K562 (cell line): ENCODE measurements around the gene ALOX12. TPM values are rescaled to one million over a fixed set of nuclear protein-coding genes. Genes with fewer than 3 reads are reported as not detected.

Experiments used
- ATAC-seq: fragments of 200-7000 bp; cut with Tn5 transposase; 3 replicates; pipeline ENCODE4 v1.9.1; 2020; ENCODE audit warnings: moderate library complexity
- BruUV-seq: library from RNA; stranded (reverse); fragments of 400-500 nt; replicated peaks from 2 replicates; lab custom pipeline; 2021; lab: Mats Ljungman, UMichigan
- CTCF ChIA-PET: fragments of 300-600 bp; formaldehyde crosslinking; extraction: SDS; loops from one replicate; lab custom pipeline; 2021; ENCODE audit warnings: low intra/inter-chr PET ratio; lab: Yijun Ruan, JAX
- POLR2A ChIA-PET: fragments of 300-600, 350-650 bp; sonication (Branson Sonifier 250); formaldehyde crosslinking; extraction: SDS; loops from one replicate; lab custom pipeline; 2021; ENCODE audit warnings: antibody characterized with exemption, inconsistent platforms; lab: Yijun Ruan, JAX
- DNase-seq, 4 experiments: peaks; one replicate each; pipeline versions ENCODE4 v3.0.0 to v3.0.0-alpha.2; 2011 to 2018; ENCODE audit warnings: low spot score in 3 of 4, mixed read lengths in 3 of 4; ENCODE audit errors: extremely low read depth in 1 of 4
- FAIRE-seq: peaks from 2 replicates; lab custom pipeline; 2011; peaks lifted over from hg19 to GRCh38; lab: Jason Lieb, UNC
- H2AFZ ChIP-seq: 2 replicates; pipeline ENCODE4 v1.6.0; 2011; ENCODE audit warnings: low read depth, low read length, control low read depth, inconsistent platforms
- H3K27ac ChIP-seq: fragments of 200-600 bp; 3 replicates; pipeline ENCODE4 v1.8.0; 2011; ENCODE audit warnings: low read depth, mild to moderate bottlenecking, control low read depth, inconsistent platforms, low read length, moderate library complexity, mixed read lengths; ENCODE audit errors: extremely low read depth
- H3K27me3 ChIP-seq, 2 experiments: fragments of 300-600 bp in 1 of 2; 2 replicates in 1 of 2; 3 replicates in 1 of 2; pipeline versions ENCODE4 v1.6.0 to v1.8.0; 2011; ENCODE audit warnings: inconsistent platforms in 2 of 2, low read length in 2 of 2, mild to moderate bottlenecking in 1 of 2, mixed read lengths in 1 of 2, moderate library complexity in 1 of 2; ENCODE audit not compliant: control insufficient read depth in 2 of 2, insufficient read depth in 2 of 2
- H3K36me3 ChIP-seq: fragments of 300-600 bp; 3 replicates; pipeline ENCODE4 v1.8.0; 2011; ENCODE audit warnings: mild to moderate bottlenecking, low read length, inconsistent platforms; ENCODE audit not compliant: control insufficient read depth, insufficient read depth
- H3K4me1 ChIP-seq, 2 experiments: fragments of 200-600 bp in 1 of 2; replicated peaks in 1 of 2; 2 replicates in 1 of 2; 3 replicates in 1 of 2; pipeline versions ENCODE4 v1.5.1 to v1.8.0; 2011; ENCODE audit warnings: inconsistent platforms in 2 of 2, low read length in 2 of 2, mild to moderate bottlenecking in 1 of 2, mixed read lengths in 1 of 2, moderate library complexity in 1 of 2; ENCODE audit not compliant: control insufficient read depth in 2 of 2, insufficient read depth in 2 of 2
- H3K4me2 ChIP-seq: 2 replicates; pipeline ENCODE4 v1.6.1; 2011; ENCODE audit warnings: low read length, control low read depth, inconsistent platforms, mixed read lengths; ENCODE audit not compliant: insufficient read depth
- H3K4me3 ChIP-seq: fragments of 200-600 bp; sonication (generic), shearing (Covaris generic); 2 replicates; pipeline ENCODE4 v1.5.1; 2016; ENCODE audit warnings: control low read depth, inconsistent platforms
- H3K79me2 ChIP-seq: fragments of 200-600 bp; 3 replicates; pipeline ENCODE4 v1.8.0; 2011; ENCODE audit warnings: low read length, inconsistent platforms; ENCODE audit not compliant: control insufficient read depth, insufficient read depth
- H3K9ac ChIP-seq, 2 experiments: 2 replicates each; pipeline versions ENCODE4 v1.6.0 to v1.6.1; 2011; ENCODE audit warnings: low read depth in 2 of 2, low read length in 2 of 2, control low read depth in 1 of 2, inconsistent platforms in 1 of 2, mild to moderate bottlenecking in 1 of 2, mixed read lengths in 1 of 2; ENCODE audit not compliant: insufficient read depth in 1 of 2
- H3K9me1 ChIP-seq: one replicate; pipeline ENCODE4 v1.6.0; 2011; ENCODE audit warnings: inconsistent platforms, mild to moderate bottlenecking, low read length, moderate library complexity; ENCODE audit not compliant: control insufficient read depth, insufficient read depth
- H3K9me3 ChIP-seq: replicated peaks from 2 replicates; pipeline ENCODE4 v1.5.1; 2011; ENCODE audit warnings: low read depth, low read length, inconsistent platforms; ENCODE audit not compliant: control insufficient read depth, insufficient read depth
- H4K20me1 ChIP-seq: replicated peaks from 2 replicates; pipeline ENCODE4 v1.6.1; 2011; ENCODE audit warnings: low read length, inconsistent platforms, mixed read lengths; ENCODE audit not compliant: control insufficient read depth, insufficient read depth
- RCOR1 ChIP-seq, 2 experiments: IDR thresholded peaks; 2 replicates each; pipeline ENCODE4 v1.6.1; 2012; ENCODE audit warnings: low read depth in 2 of 2, low read length in 2 of 2, borderline replicate concordance in 1 of 2, improper control_type of control experiment in 1 of 2
- WGBS: fragments of 100-300 bp; shearing (Covaris generic); methylation state at CpG from one replicate; pipeline ENCODE4 v1.1.6; 2016; ENCODE audit warnings: low coverage, mixed read lengths; ENCODE audit not compliant: insufficient coverage; ENCODE audit errors: missing lambda C conversion rate; 5-methylcytosine and 5-hydroxymethylcytosine counted together
- in situ Hi-C: fragments of 300-500 bp; cut with MboI; formaldehyde crosslinking; loops from 4 replicates; pipeline ENCODE4 v1.15.0; 2018; ENCODE audit warnings: inconsistent platforms, mixed read lengths
- intact Hi-C: fragments of 100-400 bp; cut with micrococcal nuclease; formaldehyde crosslinking; loops from 2 replicates; pipeline ENCODE4 v1.14.2; 2022
- polyA plus RNA-seq, 8 experiments: library from polyadenylated mRNA; depleted of rRNA in 4 of 8; stranded (reverse) in 5 of 8; unstranded in 3 of 8; fragments of >200 nt; fragmentation: Nextera tagmentation in 2 of 8; fragmentation: Illumina TruSeq in 1 of 8; extraction: Ambion mirVana in 2 of 8; extraction: Trizol in 1 of 8; gene quantifications; 2 replicates each; pipeline versions ENCODE4 v1.2.1 to v1.2.3, GENCODE V29; 2011 to 2014; ENCODE audit warnings: inconsistent platforms in 1 of 8, missing spikeins in 1 of 8
- total RNA-seq, 7 experiments: library from RNA; depleted of rRNA in 6 of 7; stranded (reverse); fragments of >200 nt in 6 of 7; fragmentation: Illumina TruSeq in 2 of 7; extraction: Trizol in 2 of 7; gene quantifications; 2 replicates each; pipeline versions ENCODE4 v1.2.1 to v1.2.3, GENCODE V29; 2011 to 2021; ENCODE audit warnings: low replicate concordance in 1 of 7
- TF ChIP-seq, protein P1 (sequence below), 2 experiments: fragments of 450-650 bp; formaldehyde crosslinking in 1 of 2; IDR thresholded peaks; 2 replicates each; pipeline versions ENCODE4 v1.4.0 to v1.6.1; 2014 to 2020; ENCODE audit warnings: mild to moderate bottlenecking in 2 of 2, borderline replicate concordance in 1 of 2, low read depth in 1 of 2
- TF ChIP-seq, protein P2 (sequence below): fragments of 450-650 bp; IDR thresholded peaks from 2 replicates; pipeline ENCODE4 v1.6.1; 2016; ENCODE audit warnings: mild to moderate bottlenecking
- TF ChIP-seq, protein P3 (sequence below), 3 experiments: IDR thresholded peaks in 2 of 3; conservative IDR thresholded peaks in 1 of 3; 2 replicates each; pipeline ENCODE4 v1.5.1; 2011 to 2012; ENCODE audit warnings: low read length in 3 of 3, mild to moderate bottlenecking in 3 of 3, control low read depth in 2 of 3, improper control_type of control experiment in 1 of 3, inconsistent platforms in 1 of 3, low read depth in 1 of 3, mixed read lengths in 1 of 3, moderate library complexity in 1 of 3; ENCODE audit not compliant: insufficient read depth in 2 of 3

Gene ALOX12
- total and polyA plus RNA-seq, 9 of the 15 experiments (the other 6 are each of a cell fraction or from before 2014, with no cell fraction given) = 0.09 to 1.1 (median 0.47) TPM; not detected in 1

DNA sequence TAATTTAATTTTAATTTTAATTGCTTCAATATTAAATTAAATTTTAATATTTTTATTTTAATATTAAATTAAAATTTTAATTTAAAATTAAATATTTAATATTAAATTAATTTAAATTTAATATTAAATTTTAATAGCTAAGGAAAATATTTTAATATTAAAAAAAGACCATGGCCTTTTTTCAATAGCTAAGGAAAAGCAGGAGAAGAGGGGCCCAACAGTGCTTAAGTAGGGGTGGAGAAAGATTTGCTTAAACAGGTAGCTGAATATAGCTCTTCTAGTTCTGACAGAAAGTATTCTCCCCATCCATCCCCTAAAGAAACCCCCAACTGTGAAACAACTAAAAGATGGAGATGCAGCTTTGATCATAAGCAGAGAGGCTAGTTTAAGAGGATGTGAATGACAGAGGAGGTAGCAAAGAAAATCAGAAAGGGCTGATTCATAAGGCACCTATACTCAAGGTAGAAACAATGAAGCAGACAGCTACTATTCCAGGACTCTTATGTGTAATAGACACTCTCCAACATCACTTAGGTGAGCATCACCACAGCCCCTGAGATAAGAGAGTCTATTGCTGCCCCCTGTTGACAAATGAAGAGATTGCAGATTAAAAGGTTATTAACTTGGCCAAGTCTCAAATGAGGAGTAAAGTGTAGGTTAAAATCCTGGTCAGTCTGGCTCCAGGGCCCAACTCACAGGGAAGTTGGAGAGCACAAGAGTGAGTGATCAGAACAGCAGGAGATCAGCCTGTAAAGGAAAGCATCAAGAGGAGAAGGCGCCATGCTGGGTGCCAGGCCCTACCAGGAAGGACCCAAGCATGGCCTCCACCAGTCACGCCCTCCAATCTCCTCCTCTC is 8.8 kb downstream of the ALOX12 start:
- ChIA-PET CTCF (interaction anchor here (0.7 to 3.1 kb wide), 4 partner anchors 33 to 339 kb away, joined by 3 to 40 read pairs (median 5); no protein-coding TSS in a partner anchor), POLR2A (interaction anchor here (0.6 to 2.7 kb wide), 7 partner anchors 11 to 287 kb away, joined by 3 to 11 read pairs (median 4); no protein-coding TSS in a partner anchor)
- DNase-seq (peak; percentile 41 to 69 (median 48)), FAIRE-seq (peak; percentile 93), ATAC-seq (peak; percentile 84)
- no peak overlapping the region for H3K4me3 ChIP-seq
- no peak overlapping the region for H3K27ac ChIP-seq
- H3K4me2 ChIP-seq = no peak overlapping the region
- intact Hi-C loops (loop anchor here (1.0 to 2.0 kb wide), 2 partner anchors 90 to 162 kb away; no protein-coding TSS in a partner anchor), in situ Hi-C loops (loop anchor here (5.0 kb wide), 2 partner anchors 92 to 337 kb away; no protein-coding TSS in a partner anchor)
- no peak overlapping the region for H3K9ac ChIP-seq
- peaks cover 9% of the 10 kb centered on the region for H3K79me2 ChIP-seq
- H4K20me1 ChIP-seq = no peaks in the 10 kb centered on the region
- no peaks in the 10 kb centered on the region for H3K27me3 ChIP-seq
- WGBS = 100% methylated on average over 1 of the region's 2 CpGs
- no TSS peak for BruUV-seq
- H3K9me3 ChIP-seq = no peaks in the 10 kb centered on the region
- peaks cover 6% of the 10 kb centered on the region in 2 experiments; a peak in 4 of 5 replicates for H3K4me1 ChIP-seq
- peaks cover 38% of the 10 kb centered on the region; the same call in 2 of the 3 replicates for H3K36me3 ChIP-seq
- no peak overlapping the region for H2AFZ ChIP-seq
- H3K9me1 ChIP-seq = no peaks in the 10 kb centered on the region
- TF ChIP-seq RCOR1 (IDR thresholded peaks at IDR 0.05; ENCODE audit: borderline replicate concordance in 1 of 2, low read depth in 2 of 2, low read length in 2 of 2) = peak; percentile 12 to 71; a peak in 1 of 4 replicates
- TF ChIP-seq, protein P1, sequence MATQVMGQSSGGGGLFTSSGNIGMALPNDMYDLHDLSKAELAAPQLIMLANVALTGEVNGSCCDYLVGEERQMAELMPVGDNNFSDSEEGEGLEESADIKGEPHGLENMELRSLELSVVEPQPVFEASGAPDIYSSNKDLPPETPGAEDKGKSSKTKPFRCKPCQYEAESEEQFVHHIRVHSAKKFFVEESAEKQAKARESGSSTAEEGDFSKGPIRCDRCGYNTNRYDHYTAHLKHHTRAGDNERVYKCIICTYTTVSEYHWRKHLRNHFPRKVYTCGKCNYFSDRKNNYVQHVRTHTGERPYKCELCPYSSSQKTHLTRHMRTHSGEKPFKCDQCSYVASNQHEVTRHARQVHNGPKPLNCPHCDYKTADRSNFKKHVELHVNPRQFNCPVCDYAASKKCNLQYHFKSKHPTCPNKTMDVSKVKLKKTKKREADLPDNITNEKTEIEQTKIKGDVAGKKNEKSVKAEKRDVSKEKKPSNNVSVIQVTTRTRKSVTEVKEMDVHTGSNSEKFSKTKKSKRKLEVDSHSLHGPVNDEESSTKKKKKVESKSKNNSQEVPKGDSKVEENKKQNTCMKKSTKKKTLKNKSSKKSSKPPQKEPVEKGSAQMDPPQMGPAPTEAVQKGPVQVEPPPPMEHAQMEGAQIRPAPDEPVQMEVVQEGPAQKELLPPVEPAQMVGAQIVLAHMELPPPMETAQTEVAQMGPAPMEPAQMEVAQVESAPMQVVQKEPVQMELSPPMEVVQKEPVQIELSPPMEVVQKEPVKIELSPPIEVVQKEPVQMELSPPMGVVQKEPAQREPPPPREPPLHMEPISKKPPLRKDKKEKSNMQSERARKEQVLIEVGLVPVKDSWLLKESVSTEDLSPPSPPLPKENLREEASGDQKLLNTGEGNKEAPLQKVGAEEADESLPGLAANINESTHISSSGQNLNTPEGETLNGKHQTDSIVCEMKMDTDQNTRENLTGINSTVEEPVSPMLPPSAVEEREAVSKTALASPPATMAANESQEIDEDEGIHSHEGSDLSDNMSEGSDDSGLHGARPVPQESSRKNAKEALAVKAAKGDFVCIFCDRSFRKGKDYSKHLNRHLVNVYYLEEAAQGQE (IDR thresholded peaks at IDR 0.05; ENCODE audit: borderline replicate concordance) = peak; percentile 79
- TF ChIP-seq, protein P1 (CRISPR knock-in tag; IDR thresholded peaks at IDR 0.05; ENCODE audit: low read depth) = no peak
- TF ChIP-seq, protein P2, sequence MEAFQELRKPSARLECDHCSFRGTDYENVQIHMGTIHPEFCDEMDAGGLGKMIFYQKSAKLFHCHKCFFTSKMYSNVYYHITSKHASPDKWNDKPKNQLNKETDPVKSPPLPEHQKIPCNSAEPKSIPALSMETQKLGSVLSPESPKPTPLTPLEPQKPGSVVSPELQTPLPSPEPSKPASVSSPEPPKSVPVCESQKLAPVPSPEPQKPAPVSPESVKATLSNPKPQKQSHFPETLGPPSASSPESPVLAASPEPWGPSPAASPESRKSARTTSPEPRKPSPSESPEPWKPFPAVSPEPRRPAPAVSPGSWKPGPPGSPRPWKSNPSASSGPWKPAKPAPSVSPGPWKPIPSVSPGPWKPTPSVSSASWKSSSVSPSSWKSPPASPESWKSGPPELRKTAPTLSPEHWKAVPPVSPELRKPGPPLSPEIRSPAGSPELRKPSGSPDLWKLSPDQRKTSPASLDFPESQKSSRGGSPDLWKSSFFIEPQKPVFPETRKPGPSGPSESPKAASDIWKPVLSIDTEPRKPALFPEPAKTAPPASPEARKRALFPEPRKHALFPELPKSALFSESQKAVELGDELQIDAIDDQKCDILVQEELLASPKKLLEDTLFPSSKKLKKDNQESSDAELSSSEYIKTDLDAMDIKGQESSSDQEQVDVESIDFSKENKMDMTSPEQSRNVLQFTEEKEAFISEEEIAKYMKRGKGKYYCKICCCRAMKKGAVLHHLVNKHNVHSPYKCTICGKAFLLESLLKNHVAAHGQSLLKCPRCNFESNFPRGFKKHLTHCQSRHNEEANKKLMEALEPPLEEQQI = no peak
- TF ChIP-seq, protein P3, sequence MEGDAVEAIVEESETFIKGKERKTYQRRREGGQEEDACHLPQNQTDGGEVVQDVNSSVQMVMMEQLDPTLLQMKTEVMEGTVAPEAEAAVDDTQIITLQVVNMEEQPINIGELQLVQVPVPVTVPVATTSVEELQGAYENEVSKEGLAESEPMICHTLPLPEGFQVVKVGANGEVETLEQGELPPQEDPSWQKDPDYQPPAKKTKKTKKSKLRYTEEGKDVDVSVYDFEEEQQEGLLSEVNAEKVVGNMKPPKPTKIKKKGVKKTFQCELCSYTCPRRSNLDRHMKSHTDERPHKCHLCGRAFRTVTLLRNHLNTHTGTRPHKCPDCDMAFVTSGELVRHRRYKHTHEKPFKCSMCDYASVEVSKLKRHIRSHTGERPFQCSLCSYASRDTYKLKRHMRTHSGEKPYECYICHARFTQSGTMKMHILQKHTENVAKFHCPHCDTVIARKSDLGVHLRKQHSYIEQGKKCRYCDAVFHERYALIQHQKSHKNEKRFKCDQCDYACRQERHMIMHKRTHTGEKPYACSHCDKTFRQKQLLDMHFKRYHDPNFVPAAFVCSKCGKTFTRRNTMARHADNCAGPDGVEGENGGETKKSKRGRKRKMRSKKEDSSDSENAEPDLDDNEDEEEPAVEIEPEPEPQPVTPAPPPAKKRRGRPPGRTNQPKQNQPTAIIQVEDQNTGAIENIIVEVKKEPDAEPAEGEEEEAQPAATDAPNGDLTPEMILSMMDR (IDR thresholded peaks at IDR 0.05 in 2 of 3, conservative IDR thresholded peaks at IDR 0.05 in 1 of 3; ENCODE audit: insufficient read depth in 2 of 3, low read depth in 1 of 3, low read length in 3 of 3) = peak; percentile 70 to 80 (median 72)
